GM19467 (cell line): ENCODE results near the gene LYPD6.

Experiments used
- ATAC-seq: cut with Tn5 transposase; IDR thresholded peaks from one replicate; pipeline ENCODE4 v1.9.1; 2021; ENCODE audit warnings: mild to moderate bottlenecking, moderate library complexity; ENCODE audit not compliant: unreplicated experiment

Gene LYPD6

GRCh38 chr2:149346272-149346671 lies 15.9 kb downstream of the LYPD6 start:
- ATAC-seq, result no peak

- no peak for ATAC-seq
Observed at GRCh38 chr2:149348291-149348690, 17.9 kb downstream of the LYPD6 start.

DNA sequence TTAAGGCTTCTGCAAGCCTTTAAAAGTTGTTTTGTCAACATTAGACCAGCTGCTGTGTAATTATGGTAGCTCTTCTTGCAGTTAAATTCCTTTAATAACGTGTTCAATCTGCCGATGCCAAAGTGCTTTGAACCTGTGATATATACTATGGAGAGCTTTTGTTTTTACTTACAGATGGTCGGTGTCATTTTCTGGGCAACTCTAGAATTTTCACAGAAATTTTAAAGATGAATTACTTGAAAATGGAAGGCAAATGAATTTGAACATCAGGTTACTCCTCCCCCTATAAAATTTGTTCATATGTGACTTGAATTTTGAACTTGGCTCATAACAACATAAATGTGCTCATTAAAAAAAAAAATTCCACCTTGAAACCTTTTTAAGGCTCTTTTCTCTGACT lies 23.0 kb downstream of the LYPD6 start:
- ATAC-seq, result no peak

GRCh38 chr2:149355716-149356422 lies 25.5 kb downstream of the LYPD6 start:
- ATAC-seq, result no peak

DNA sequence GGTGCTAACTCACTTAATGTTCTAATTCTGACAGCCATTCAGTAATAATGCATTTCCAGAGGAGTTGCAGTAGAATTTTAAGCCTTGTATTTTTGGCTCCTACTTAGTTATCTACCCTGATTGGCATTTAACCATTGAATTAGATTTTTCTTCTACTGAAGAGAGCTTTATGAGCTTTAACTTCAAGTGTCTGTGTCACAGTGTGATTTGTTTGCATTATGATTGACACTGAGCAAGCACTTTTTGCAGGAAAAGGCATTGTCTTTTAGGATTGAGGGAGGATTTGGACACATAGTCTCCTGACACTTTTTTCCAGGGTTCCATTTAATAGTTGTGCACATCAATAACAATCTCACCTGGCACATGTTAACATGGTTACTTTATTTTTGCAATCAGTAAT lies 26.7 kb downstream of the LYPD6 start:
- ATAC-seq, result no peak

GRCh38 chr2:149360106-149360505 lies 29.7 kb downstream of the LYPD6 start:
- no peak for ATAC-seq

- no peak for ATAC-seq
Observed at GRCh38 chr2:149363958-149364357, 33.6 kb downstream of the LYPD6 start.

DNA sequence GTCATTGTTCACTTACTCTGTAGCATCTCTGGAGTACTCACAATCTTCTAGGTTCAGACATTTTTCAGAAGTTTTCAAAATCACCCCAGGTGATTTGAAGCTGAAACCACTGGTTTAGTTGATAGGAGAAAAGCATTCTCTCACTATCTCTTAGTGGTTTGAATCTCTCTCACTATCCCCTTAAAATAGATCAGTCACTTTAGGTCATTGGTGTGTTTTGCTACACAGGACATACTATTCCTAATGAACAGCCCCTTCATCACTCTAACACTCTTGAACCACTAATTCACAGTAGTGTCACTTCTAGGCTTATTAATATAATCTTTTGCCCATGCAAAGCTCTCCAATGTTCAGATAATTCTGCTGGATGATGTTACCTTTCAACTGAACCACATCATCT lies 34.5 kb downstream of the LYPD6 start:
- ATAC-seq, result no peak

DNA sequence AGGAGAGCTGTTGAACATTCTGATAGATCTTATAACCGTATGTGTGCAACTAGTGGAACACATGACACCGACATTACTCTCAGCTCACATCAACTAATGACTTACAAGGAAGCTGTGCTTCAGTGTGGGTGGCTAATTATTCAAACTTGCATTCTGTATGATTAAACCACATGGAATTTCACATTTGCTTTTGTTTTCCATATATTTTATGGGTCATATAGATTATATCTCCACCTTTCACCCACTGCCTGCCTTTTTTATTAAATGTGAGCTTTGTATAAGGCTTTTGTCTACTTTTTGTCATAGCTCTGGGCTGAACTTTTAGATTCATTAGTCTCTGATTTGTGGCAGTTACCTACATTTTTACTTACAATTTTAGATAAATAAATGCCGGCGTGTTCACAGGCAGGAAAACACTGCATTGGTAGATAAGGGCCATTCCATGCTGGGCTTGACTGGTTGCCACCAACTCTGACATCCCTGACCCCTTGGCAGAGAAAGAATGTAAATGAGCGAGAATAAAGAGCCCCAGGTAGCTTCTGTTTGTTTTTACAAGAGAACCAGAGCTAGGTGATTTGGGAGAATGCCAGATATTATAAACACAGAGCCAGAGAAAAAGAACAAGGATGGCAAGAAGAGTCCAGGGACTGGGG lies 35.7 kb downstream of the LYPD6 start:
- no peak for ATAC-seq

DNA sequence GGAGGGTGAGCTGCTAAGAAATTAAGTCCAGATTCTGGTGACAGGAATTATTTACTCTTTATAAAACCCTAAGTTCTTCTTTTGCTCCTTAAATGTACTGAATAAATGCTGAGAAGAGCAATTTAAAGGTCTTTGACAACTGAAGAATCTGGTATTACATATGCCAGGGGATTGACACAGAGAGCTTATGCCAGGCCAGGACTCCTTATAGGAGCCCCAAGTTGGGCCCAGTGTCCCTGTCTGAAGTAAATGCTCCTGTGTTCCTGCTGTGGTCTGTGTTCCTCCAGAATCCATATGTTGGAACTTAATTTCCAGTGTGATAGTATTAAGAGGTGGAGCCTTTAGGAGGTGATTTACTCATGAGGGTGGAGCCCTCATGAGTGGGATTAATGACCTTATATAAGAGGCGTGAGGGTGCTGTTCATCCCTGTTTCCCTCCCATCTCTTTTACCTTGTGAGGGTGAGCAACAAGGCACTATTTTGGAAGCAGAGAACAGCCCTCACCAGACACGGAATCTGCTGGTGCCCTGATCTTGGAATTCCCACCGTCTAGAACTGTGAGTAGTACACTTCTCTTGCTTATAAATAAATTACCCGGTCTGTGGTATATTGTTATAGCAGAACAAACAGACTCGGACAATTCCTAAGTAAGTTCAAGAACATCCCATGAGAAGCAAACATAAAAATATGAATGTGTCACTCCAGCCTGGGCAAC lies 39.8 kb downstream of the LYPD6 start:
- ATAC-seq, result no peak

- ATAC-seq, result no peak
Observed at GRCh38 chr2:149371476-149371875, 41.1 kb downstream of the LYPD6 start.

DNA sequence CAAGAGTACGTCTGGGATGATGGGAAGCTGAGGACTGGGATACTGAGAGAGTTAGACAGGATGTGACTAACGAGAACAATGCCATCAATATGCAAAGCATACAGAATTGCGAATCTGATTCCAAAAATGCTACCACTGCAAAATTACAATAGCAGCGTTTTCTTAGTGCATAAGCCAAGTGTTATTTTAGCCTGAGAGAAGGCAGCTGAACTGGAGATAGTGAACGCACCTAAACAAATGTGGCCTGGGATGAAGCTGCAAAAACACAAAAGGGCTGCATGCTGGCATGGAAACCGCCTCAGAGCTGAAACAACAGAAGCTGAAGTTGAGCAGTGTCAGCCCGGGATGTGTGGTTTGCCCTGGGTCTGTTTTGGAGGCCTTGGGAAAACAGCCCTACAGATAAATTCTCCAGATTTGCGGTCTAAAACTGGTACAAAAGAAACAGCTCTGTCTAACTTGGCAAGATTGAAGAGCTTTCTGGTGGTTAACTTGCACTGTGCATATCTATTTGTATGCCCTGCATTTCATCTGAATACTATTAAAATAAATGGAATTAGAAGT lies 45.5 kb downstream of the LYPD6 start:
- ATAC-seq, result no peak

DNA sequence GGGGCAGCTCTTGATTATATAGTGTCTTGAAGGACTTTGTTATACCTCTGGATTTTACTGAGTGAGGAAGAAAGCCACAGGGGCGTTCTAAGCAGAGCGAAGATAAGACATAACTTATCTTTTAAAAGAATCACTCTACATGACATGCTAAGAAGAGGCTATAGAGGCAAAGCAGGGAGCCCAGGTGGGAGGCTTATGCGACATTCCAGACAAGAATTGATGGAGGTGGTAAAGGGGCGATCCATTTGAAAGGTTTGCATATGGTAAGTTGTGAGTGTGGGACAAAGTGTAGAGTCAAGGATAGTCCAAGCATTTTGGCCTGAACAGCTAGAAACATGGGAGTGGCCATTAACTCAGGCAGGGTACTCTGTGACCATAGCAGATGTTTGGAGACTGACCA lies 49.8 kb downstream of the LYPD6 start:
- ATAC-seq, result no peak

DNA sequence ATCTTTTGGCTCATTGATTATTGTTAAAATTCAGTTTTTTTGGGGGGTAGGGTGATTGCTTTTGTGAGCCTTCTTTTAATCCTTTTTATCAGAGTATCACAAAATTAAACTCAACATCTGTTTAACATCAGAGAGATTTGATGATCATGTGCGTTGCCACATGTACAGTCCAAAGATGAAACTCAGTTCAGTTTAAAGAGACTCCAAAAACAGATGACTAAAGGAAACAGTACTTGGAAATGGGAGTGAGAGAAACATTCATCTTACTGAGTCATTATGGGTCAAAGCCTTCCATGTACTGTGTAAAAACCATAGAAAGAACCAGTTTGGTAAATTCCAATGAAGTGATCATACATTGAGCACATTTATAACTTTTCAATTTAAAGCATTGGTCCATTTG lies 53.0 kb downstream of the LYPD6 start:
- no peak for ATAC-seq

DNA sequence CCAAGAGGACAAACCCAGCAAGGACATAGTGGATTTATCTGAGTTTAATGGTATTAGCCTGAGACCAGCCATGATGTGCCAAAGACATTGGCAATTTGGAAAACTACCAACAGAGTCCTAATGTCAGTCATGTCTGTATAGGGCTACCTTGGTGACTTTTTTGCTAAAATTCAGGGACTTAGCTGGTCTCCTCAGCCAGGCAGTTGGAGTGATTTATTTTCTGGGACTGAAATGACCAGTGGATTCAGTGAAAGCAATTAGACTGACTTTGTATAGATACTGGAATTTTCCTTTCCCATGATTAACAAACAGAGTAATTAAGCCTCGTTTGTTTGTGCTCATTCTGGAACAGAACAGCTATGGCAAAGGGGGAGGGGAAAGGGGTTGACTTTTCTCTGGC lies 55.0 kb downstream of the LYPD6 start:
- ATAC-seq, result no peak

- ATAC-seq, result no peak
Observed at GRCh38 chr2:149387411-149387810, 57.0 kb downstream of the LYPD6 start.

DNA sequence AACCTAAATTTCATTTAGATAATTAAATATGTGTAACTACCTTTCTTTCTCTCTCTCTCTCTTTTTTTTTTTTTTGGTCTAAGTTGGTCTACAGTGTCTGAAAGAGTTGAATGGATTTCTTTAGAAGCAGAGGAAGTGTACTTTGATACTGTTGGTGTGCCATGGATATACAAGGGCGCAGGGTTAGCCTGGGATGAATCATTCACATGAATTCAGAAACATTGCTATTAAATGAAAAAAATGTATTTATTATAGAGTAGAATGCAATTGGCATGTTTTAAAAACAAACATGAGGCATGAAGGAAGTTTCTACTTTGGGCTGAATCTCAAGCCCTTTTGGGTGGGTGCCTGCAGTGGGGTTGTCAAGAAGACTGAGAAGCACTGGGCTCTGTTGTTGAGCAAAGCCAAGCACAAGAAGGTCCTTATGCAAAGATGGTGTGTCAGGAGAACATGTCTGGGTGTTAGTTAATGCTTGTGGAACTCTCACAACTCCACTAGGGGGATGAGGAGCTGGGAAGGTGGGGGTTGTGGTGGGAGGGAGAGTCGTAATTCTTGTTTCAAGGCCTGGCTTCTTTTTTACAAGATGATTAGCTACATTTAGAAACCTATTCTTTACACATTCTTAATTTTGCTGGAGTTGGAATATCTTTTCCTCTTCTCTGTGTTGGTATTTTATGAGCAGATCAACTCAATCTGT lies 57.9 kb downstream of the LYPD6 start:
- no peak for ATAC-seq

DNA sequence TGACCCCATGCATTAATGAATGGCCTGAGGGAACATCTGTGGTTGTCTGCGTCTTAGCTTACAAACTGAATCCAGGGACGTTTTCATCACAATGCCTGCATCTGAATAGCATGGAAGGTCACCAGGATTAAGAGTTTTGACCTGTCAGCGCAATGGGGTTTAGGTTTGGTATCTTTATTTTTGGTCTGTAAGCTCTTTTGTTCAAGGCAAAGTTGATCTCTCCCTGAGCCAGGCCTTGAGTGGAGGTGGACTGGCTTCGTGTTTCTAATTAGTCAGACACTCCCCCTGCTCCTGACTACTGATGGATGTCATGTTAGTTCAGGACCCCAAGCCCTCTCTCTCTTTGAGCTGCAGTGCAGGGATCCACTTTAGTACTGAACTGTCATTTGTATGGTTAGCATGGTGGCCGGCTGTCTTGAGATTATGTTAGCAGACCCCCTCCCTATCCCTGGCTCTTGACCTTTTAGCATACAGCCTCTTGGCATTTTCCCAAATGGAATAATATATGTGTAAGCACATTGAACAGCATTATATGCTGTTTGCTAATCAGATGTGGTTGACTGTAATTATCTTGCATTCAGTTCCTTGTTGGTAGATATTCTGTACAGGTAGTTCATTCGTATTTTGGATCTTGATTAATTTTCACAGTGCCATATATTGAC lies 59.2 kb downstream of the LYPD6 start:
- ATAC-seq, result no peak

- no peak for ATAC-seq
Observed at GRCh38 chr2:149393614-149394013, 63.2 kb downstream of the LYPD6 start.

DNA sequence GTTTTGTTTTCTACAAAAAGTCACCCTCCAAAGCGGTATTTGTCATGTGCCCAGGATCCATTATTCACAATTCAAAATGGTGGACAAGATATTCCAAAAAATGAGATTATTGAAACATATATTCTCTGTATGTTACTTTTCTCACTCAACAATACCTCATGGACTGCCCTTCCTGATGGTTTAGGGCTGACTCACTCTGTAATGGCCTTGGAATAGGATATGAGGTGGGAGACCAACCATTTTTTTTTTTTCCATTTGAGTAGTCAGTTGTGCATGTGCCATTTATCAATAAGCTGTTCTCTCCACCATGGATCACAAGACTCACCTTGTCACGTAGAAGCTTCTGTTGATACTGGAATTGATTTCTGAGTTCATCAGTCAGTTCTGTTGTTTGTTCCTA lies 64.5 kb downstream of the LYPD6 start:
- no peak for ATAC-seq
